HepG2 (cell line): ENCODE measurements around the gene EGFL8. TPM values are rescaled to one million over a fixed set of nuclear protein-coding genes. Genes with fewer than 3 reads are reported as not detected.

Experiments used
- ARID3A ChIP-seq: IDR thresholded peaks from 2 replicates; pipeline ENCODE4 v1.6.1; 2012; ENCODE audit warnings: low read depth, low read length, improper control_type of control experiment
- ASH2L ChIP-seq: fragments of 300-600, 200-600 bp; sonication (generic); IDR thresholded peaks from 2 replicates; pipeline ENCODE4 v1.7.0; 2017; ENCODE audit warnings: low read depth, mild to moderate bottlenecking, moderate library complexity, mixed read lengths, low read length; ENCODE audit not compliant: insufficient read length
- ATF6 ChIP-seq: sonication (generic); formaldehyde crosslinking; conservative IDR thresholded peaks from 2 replicates; pipeline ENCODE4 v1.4.0; 2020; ENCODE audit warnings: missing genetic modification reagents
- DMTF1 ChIP-seq: sonication (generic); formaldehyde crosslinking; IDR thresholded peaks from 2 replicates; pipeline ENCODE4 v1.4.0; 2020; ENCODE audit warnings: mild to moderate bottlenecking, missing genetic modification reagents
- ELF4 ChIP-seq: sonication (generic); formaldehyde crosslinking; IDR thresholded peaks from 2 replicates; pipeline ENCODE4 v1.5.0; 2020; ENCODE audit warnings: missing genetic modification reagents, mild to moderate bottlenecking, moderate library complexity, borderline replicate concordance
- GABPA ChIP-seq, 2 experiments: IDR thresholded peaks; 2 replicates each; pipeline ENCODE4 v1.6.1; 2011 to 2016; ENCODE audit warnings: low read depth in 2 of 2, low read length in 1 of 2, missing biosample characterization in 1 of 2, missing genetic modification characterization in 1 of 2
- HDAC1 ChIP-seq: sonication (generic); formaldehyde crosslinking; IDR thresholded peaks from 2 replicates; pipeline ENCODE4 v1.5.1; 2020; ENCODE audit warnings: mild to moderate bottlenecking, missing genetic modification reagents
- HHEX ChIP-seq: IDR thresholded peaks from 2 replicates; pipeline ENCODE4 v1.6.1; 2016; ENCODE audit warnings: control low read depth
- KLF11 ChIP-seq: IDR thresholded peaks from 2 replicates; pipeline ENCODE4 v1.6.1; 2016; ENCODE audit warnings: missing compliant biosample characterization
- POGZ ChIP-seq: sonication (generic); formaldehyde crosslinking; IDR thresholded peaks from 2 replicates; pipeline ENCODE4 v1.4.0; 2020; ENCODE audit warnings: mild to moderate bottlenecking, missing genetic modification reagents
- RBAK ChIP-seq: sonication (generic); formaldehyde crosslinking; IDR thresholded peaks from 2 replicates; pipeline ENCODE4 v1.5.1; 2020; ENCODE audit warnings: mild to moderate bottlenecking, missing genetic modification reagents
- REL ChIP-seq: sonication (generic); formaldehyde crosslinking; conservative IDR thresholded peaks from 2 replicates; pipeline ENCODE4 v1.8.0; 2022; ENCODE audit warnings: mild to moderate bottlenecking, missing genetic modification reagents, moderate library complexity
- SMAD3 ChIP-seq: sonication (generic); formaldehyde crosslinking; IDR thresholded peaks from 2 replicates; pipeline ENCODE4 v1.4.0; 2020; ENCODE audit warnings: missing genetic modification reagents
- SMAD9 ChIP-seq: sonication (generic); formaldehyde crosslinking; IDR thresholded peaks from 2 replicates; pipeline ENCODE4 v1.5.1; 2020; ENCODE audit warnings: mild to moderate bottlenecking, missing genetic modification reagents
- TBX2 ChIP-seq: sonication (generic); formaldehyde crosslinking; IDR thresholded peaks from 2 replicates; pipeline ENCODE4 v1.5.0; 2020; ENCODE audit warnings: missing genetic modification reagents, mild to moderate bottlenecking, borderline replicate concordance
- ZBTB8A ChIP-seq: sonication (generic); formaldehyde crosslinking; IDR thresholded peaks from 2 replicates; pipeline ENCODE4 v1.4.0; 2020; ENCODE audit warnings: mild to moderate bottlenecking, low read depth, missing genetic modification reagents, borderline replicate concordance
- ZNF382 ChIP-seq: sonication (generic); formaldehyde crosslinking; IDR thresholded peaks from 2 replicates; pipeline ENCODE4 v1.5.0; 2020; ENCODE audit warnings: missing genetic modification reagents, mild to moderate bottlenecking, borderline replicate concordance
- ZNF563 ChIP-seq: sonication (generic); formaldehyde crosslinking; IDR thresholded peaks from 2 replicates; pipeline ENCODE4 v1.8.0; 2022; ENCODE audit warnings: mild to moderate bottlenecking, moderate library complexity, missing genetic modification reagents
- ZNF672 ChIP-seq: sonication (generic); formaldehyde crosslinking; IDR thresholded peaks from 2 replicates; pipeline ENCODE4 v1.8.1; 2022; ENCODE audit warnings: missing genetic modification reagents
- ZNF703 ChIP-seq: sonication (generic); formaldehyde crosslinking; IDR thresholded peaks from 2 replicates; pipeline ENCODE4 v1.5.1; 2020; ENCODE audit warnings: missing genetic modification reagents, mild to moderate bottlenecking, moderate library complexity, borderline replicate concordance
- ZSCAN5A ChIP-seq: sonication (generic); formaldehyde crosslinking; IDR thresholded peaks from 2 replicates; pipeline ENCODE4 v1.8.0; 2022; ENCODE audit warnings: mild to moderate bottlenecking, missing genetic modification reagents, borderline replicate concordance
- polyA plus RNA-seq, 8 experiments: library from polyadenylated mRNA; depleted of rRNA in 3 of 8; stranded (reverse) in 7 of 8; unstranded in 1 of 8; fragments of >200 nt; fragmentation: Illumina TruSeq in 4 of 8; extraction: Trizol in 4 of 8; gene quantifications; 2 replicates each; pipeline versions ENCODE4 v1.2.1 to v1.2.3, GENCODE V29; 2011 to 2016; ENCODE audit warnings: low read depth in 4 of 8, missing spikeins in 1 of 8, mixed read lengths in 1 of 8; ENCODE audit not compliant: insufficient read depth in 1 of 8
- total RNA-seq, 5 experiments: library from RNA; depleted of rRNA; stranded (reverse); fragments of >200 nt; fragmentation: Illumina TruSeq; extraction: Trizol; gene quantifications; 2 replicates each; pipeline ENCODE4 v1.2.3, GENCODE V29; 2016; ENCODE audit warnings: low read depth in 1 of 5

EGFL8 gene
- total and polyA plus RNA-seq, 2 of the 13 experiments (the other 11 are each of a cell fraction or from before 2014, with no cell fraction given): 10.0 to 11.5 TPM

GRCh38 chr6:32175711-32176475 is 11.5 kb downstream of the EGFL8 start, which contains the start of gene AGPAT1 (continued):
- TF ChIP-seq DMTF1 (CRISPR knock-in tag): 0 out of 2 replicates have a peak, but pooled peaks have one; percentile 76
- TF ChIP-seq ZBTB8A (CRISPR knock-in tag): no peak
- no peak; the same call in 1 of the 2 replicates for TF ChIP-seq HDAC1
- TF ChIP-seq GABPA (IDR thresholded peaks at IDR 0.05; ENCODE audit: low read depth, low read length): peak; percentile 91
- TF ChIP-seq GABPA (CRISPR knock-in tag; IDR thresholded peaks at IDR 0.05; ENCODE audit: low read depth): peak; percentile 96
- TF ChIP-seq ASH2L: no peak
- no peak; the same call in 1 of the 2 replicates for TF ChIP-seq RBAK (CRISPR knock-in tag)
- no peak for TF ChIP-seq ZNF703 (CRISPR knock-in tag)
- TF ChIP-seq ELF4 (CRISPR knock-in tag): no peak
- TF ChIP-seq ZSCAN5A: no peak
- TF ChIP-seq REL: peak; percentile 18; the same call in 1 of the 2 replicates
- TF ChIP-seq ZNF563 (CRISPR knock-in tag): peak; percentile 68; the same call in 1 of the 2 replicates
- TF ChIP-seq SMAD3: no peak
- no peak for TF ChIP-seq ZNF382 (CRISPR knock-in tag)
- 0 out of 2 replicates have a peak, but pooled peaks have one; percentile 20 for TF ChIP-seq KLF11
- no peak for TF ChIP-seq ARID3A
- no peak for TF ChIP-seq SMAD9 (CRISPR knock-in tag)
- peak; percentile 58; the same call in 1 of the 2 replicates for TF ChIP-seq POGZ (CRISPR knock-in tag)
- peak; percentile 39; the same call in 1 of the 2 replicates for TF ChIP-seq ATF6 (CRISPR knock-in tag)
- no peak for TF ChIP-seq ZNF672 (CRISPR knock-in tag)
- no peak; the same call in 1 of the 2 replicates for TF ChIP-seq TBX2 (CRISPR knock-in tag)
- TF ChIP-seq HHEX: no peak
